Measurements from ENCODE around the gene AGXT. TPM values are rescaled to one million over a fixed set of nuclear protein-coding genes. Genes with fewer than 3 reads are reported as not detected.
A peak's percentile ranks its signal among the peaks of the same experiment; 100 is the strongest.

The AGXT gene
- total RNA-seq, 1 donor = not detected

- H3K4me3 ChIP-seq (ENCODE audit: low read depth, low read length) = peak overlapping the region; percentile 7
- TF ChIP-seq, protein P1, sequence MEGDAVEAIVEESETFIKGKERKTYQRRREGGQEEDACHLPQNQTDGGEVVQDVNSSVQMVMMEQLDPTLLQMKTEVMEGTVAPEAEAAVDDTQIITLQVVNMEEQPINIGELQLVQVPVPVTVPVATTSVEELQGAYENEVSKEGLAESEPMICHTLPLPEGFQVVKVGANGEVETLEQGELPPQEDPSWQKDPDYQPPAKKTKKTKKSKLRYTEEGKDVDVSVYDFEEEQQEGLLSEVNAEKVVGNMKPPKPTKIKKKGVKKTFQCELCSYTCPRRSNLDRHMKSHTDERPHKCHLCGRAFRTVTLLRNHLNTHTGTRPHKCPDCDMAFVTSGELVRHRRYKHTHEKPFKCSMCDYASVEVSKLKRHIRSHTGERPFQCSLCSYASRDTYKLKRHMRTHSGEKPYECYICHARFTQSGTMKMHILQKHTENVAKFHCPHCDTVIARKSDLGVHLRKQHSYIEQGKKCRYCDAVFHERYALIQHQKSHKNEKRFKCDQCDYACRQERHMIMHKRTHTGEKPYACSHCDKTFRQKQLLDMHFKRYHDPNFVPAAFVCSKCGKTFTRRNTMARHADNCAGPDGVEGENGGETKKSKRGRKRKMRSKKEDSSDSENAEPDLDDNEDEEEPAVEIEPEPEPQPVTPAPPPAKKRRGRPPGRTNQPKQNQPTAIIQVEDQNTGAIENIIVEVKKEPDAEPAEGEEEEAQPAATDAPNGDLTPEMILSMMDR (IDR thresholded peaks at IDR 0.05; ENCODE audit: insufficient read depth, low read depth, low read length) = no peak
- DNase-seq (ENCODE audit: low read depth) = peak; percentile 23
Measured at GRCh38 chr2:240926516-240927389, 58.1 kb downstream of the AGXT start.

- TF ChIP-seq, protein P1 (IDR thresholded peaks at IDR 0.05; ENCODE audit: insufficient read depth, low read depth, low read length) = no peak
- DNase-seq (ENCODE audit: low read depth) = no peak
- H3K4me3 ChIP-seq (ENCODE audit: low read depth, low read length) = no peak overlapping the region
Measured at GRCh38 chr2:240927390-240927781, 58.8 kb downstream of the AGXT start.

DNA sequence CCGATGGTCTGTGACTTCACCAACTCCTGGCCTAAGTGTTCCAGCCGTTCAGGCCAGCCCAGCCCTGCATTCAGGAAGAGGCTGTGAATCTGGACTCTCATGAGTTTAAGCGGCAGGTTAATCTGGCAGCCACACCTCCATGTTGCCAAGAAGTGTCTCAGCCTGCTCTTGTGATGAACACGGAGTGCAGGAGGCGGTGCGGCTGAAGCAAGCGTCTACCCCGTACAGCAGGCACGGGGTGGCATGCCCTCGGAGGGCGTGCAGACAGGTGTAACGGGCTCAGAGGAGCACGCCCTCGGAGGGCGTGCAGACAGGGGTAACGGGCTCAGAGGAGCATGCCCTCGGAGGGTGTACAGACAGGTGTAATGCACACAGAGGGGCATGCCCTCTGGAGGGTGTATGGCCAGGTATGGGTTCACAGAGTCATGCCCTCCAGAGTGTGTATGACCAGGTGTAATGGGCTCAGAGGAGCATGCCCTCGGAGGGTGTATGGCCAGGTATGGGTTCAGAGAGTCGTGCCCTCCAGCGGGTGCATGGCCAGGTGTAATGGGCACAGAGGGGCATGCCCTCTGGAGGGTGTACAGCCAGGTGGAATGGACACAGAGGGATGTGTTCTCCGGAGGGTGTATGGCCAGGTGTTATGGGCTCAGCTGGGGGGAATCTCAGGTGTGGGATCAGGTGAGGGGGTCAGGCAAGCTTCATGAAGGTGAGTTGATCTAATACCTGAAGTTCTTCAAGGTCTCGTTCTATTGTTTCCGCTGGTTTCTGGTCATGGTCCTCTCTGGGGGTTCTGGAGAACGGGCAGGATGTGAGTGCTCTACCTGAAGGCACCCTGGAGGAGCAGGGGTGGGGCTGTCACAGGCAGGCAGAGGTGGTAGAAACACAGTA, 60.1 kb downstream of the AGXT start:
- no peak overlapping the region for H3K4me3 ChIP-seq (ENCODE audit: low read depth, low read length)
- TF ChIP-seq, protein P1 (IDR thresholded peaks at IDR 0.05; ENCODE audit: insufficient read depth, low read depth, low read length) = no peak
- DNase-seq (ENCODE audit: low read depth) = no peak

DNA sequence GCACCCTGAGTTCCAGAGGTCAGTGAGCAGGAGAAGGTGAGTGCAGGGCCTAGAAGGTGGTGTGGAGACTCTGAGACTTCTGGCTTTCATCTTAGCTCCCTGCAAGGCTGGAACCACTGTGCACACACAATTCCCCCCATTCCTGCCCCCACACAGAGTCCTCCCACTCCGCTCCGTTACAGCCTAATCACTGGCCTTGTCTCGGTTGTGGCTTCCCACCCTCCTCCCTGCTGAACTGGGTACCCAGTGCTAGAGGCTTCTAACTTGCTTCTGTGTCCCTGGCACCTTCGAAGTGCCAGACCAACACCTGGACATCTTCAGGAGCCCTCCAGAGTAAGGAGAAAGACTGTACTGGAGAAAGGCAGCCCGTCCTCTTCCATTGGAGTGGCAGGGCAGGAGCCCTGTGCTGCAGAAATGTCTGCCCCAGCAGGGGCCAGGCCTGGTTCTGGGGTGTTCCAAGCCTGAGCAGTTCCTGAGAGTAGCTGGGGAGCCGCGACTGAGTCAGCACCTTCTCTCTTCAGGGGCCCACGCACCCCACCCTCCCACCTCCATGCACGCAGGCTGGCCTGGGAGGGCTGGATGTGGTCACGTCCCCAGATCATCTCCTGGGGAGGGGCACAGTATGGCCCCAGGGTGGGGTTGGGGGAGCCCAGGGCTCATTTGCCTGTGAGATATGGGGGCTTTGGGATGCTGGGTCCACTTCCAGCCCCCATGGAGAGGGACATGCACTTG, 60.9 kb downstream of the AGXT start:
- no peak overlapping the region for H3K4me3 ChIP-seq (ENCODE audit: low read depth, low read length)
- DNase-seq (ENCODE audit: low read depth) = no peak
- TF ChIP-seq, protein P1 (IDR thresholded peaks at IDR 0.05; ENCODE audit: insufficient read depth, low read depth, low read length) = no peak

Other genes starting within 250 kb of the AGXT start
- 0.32 and 0.43 TPM in 2 replicates for gene GPR35, start 243.3 kb upstream of the AGXT start, total RNA-seq
- gene AQP12B, start 185.9 kb upstream of the AGXT start, total RNA-seq = not detected in 2 replicates
- not detected in 2 replicates for gene AQP12A, start 177.0 kb upstream of the AGXT start, total RNA-seq
- gene KIF1A, start 48.6 kb upstream of the AGXT start, total RNA-seq = not detected in 2 replicates
- not detected in 2 replicates for gene MAB21L4, start 27.3 kb downstream of the AGXT start, total RNA-seq
- not detected in 2 replicates for gene CROCC2, start 37.5 kb downstream of the AGXT start, total RNA-seq
- 5.5 and 6.5 TPM in 2 replicates for gene SNED1, start 129.8 kb downstream of the AGXT start, total RNA-seq
- 18.0 and 27.2 TPM in 2 replicates for gene MTERF4, start 233.5 kb downstream of the AGXT start, total RNA-seq

Measured in fibroblast of villous mesenchyme (primary cell).